ENCODE measurements around the gene SALL1.

Gene SALL1

GRCh38 chr16:51112323-51112722 lies 38.7 kb downstream of the SALL1 start:
- Histone ChIP-seq H3K79me2 (ENCODE audit: insufficient read depth, low read length) (no peaks in the 10 kb centered on the region), H4K20me1 (ENCODE audit: insufficient read depth, low read length, poor library complexity, severe bottlenecking) (no peaks in the 10 kb centered on the region), H3K9me2 (replicated peaks; ENCODE audit: low read depth, low read length) (no peaks in the 10 kb centered on the region), H3K4me1 (ENCODE audit: insufficient read depth, low read length, poor library complexity, severe bottlenecking) (no peaks in the 10 kb centered on the region), H2AFZ (ENCODE audit: low read length) (no peak overlapping the region), H3K9ac (ENCODE audit: low read depth, low read length, poor library complexity, severe bottlenecking) (no peak overlapping the region), H3K4me2 (ENCODE audit: low read depth, low read length, poor library complexity, severe bottlenecking) (no peak overlapping the region), H3K4me3 (ENCODE audit: low read length, poor library complexity, severe bottlenecking) (no peak overlapping the region), H3K9me3 (ENCODE audit: insufficient read depth, low read depth, low read length) (peaks cover 3% of the 10 kb centered on the region; the same call in 1 of the 2 replicates), H3K36me3 (ENCODE audit: insufficient read depth, low read length) (no peaks in the 10 kb centered on the region), H3K27me3 (ENCODE audit: insufficient read depth, low read length, poor library complexity, severe bottlenecking) (no peaks in the 10 kb centered on the region), H3F3A (ENCODE audit: low read depth) (no peaks in the 10 kb centered on the region)
- TF ChIP-seq CTCF (conservative IDR thresholded peaks at IDR 0.05; ENCODE audit: low read length) (no peak), EZH2phosphoT487 (IDR thresholded peaks at IDR 0.05; ENCODE audit: borderline replicate concordance) (no peak)

DNA sequence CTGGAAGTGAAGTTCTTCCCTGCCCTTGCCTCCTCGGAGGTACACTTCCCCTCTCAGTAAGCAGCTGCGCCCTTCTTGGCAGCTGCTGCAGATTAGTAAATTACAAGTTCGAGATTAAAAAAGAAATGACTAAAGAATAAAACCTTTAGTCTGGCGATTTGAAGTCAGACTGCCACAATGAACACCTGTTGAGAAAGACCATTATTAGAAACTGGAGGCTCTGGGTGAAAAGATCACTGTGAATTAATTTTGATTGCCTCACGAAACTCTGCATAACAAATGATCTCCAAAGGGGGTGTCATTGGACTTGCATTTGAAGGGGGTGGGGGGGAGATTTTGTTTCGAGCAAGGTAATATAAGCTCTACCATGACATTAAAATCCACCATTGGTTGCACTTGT lies 39.3 kb downstream of the SALL1 start:
- Histone ChIP-seq H3K79me2 (ENCODE audit: insufficient read depth, low read length) (no peaks in the 10 kb centered on the region), H3K4me2 (ENCODE audit: low read depth, low read length, poor library complexity, severe bottlenecking) (no peak overlapping the region), H2AFZ (ENCODE audit: low read length) (no peak overlapping the region), H3K27me3 (ENCODE audit: insufficient read depth, low read length, poor library complexity, severe bottlenecking) (no peaks in the 10 kb centered on the region), H3K4me3 (ENCODE audit: low read length, poor library complexity, severe bottlenecking) (no peak overlapping the region), H3K36me3 (ENCODE audit: insufficient read depth, low read length) (no peaks in the 10 kb centered on the region), H3K9ac (ENCODE audit: low read depth, low read length, poor library complexity, severe bottlenecking) (no peak overlapping the region), H3F3A (ENCODE audit: low read depth) (no peaks in the 10 kb centered on the region), H3K9me2 (replicated peaks; ENCODE audit: low read depth, low read length) (no peaks in the 10 kb centered on the region), H3K9me3 (ENCODE audit: insufficient read depth, low read depth, low read length) (peaks cover 3% of the 10 kb centered on the region; the same call in 1 of the 2 replicates), H3K4me1 (ENCODE audit: insufficient read depth, low read length, poor library complexity, severe bottlenecking) (no peaks in the 10 kb centered on the region), H4K20me1 (ENCODE audit: insufficient read depth, low read length, poor library complexity, severe bottlenecking) (no peaks in the 10 kb centered on the region)
- TF ChIP-seq CTCF (conservative IDR thresholded peaks at IDR 0.05; ENCODE audit: low read length), result no peak
- TF ChIP-seq EZH2phosphoT487 (IDR thresholded peaks at IDR 0.05; ENCODE audit: borderline replicate concordance), result no peak

DNA sequence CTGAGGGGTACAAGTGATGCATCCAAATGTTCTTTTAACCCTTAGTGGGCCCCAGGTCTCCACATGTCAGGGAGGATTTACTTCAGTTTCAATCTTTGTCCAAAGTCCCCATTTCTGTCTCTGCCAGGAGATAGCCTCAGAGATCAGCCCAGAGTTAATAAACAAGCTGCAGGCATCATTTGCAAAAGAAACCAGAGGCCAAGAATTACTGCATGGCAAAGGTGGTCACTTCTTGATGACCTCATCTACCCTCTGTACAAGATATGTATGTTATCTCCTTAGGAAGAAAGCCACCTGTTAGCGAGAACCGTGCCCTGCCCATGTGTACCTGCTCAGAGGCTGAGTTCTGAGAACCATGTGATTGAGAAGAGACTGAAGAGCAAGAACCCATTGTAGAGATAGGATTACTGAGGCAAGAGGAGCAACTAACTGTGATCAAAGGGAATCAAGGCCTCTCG lies 40.3 kb downstream of the SALL1 start:
- no peak overlapping the region for H3K4me3 ChIP-seq (ENCODE audit: low read length, poor library complexity, severe bottlenecking)
- no peaks in the 10 kb centered on the region for H4K20me1 ChIP-seq (ENCODE audit: insufficient read depth, low read length, poor library complexity, severe bottlenecking)
- no peak overlapping the region for H2AFZ ChIP-seq (ENCODE audit: low read length)
- H3K36me3 ChIP-seq (ENCODE audit: insufficient read depth, low read length), result no peaks in the 10 kb centered on the region
- no peak overlapping the region for H3K4me2 ChIP-seq (ENCODE audit: low read depth, low read length, poor library complexity, severe bottlenecking)
- H3K9me2 ChIP-seq (replicated peaks; ENCODE audit: low read depth, low read length), result no peaks in the 10 kb centered on the region
- H3K9me3 ChIP-seq (ENCODE audit: insufficient read depth, low read depth, low read length), result peaks cover 3% of the 10 kb centered on the region; the same call in 1 of the 2 replicates
- no peaks in the 10 kb centered on the region for H3F3A ChIP-seq (ENCODE audit: low read depth)
- no peaks in the 10 kb centered on the region for H3K27me3 ChIP-seq (ENCODE audit: insufficient read depth, low read length, poor library complexity, severe bottlenecking)
- TF ChIP-seq EZH2phosphoT487 (IDR thresholded peaks at IDR 0.05; ENCODE audit: borderline replicate concordance) (no peak), CTCF (conservative IDR thresholded peaks at IDR 0.05; ENCODE audit: low read length) (no peak)
- no peak overlapping the region for H3K9ac ChIP-seq (ENCODE audit: low read depth, low read length, poor library complexity, severe bottlenecking)
- no peaks in the 10 kb centered on the region for H3K79me2 ChIP-seq (ENCODE audit: insufficient read depth, low read length)
- H3K4me1 ChIP-seq (ENCODE audit: insufficient read depth, low read length, poor library complexity, severe bottlenecking), result no peaks in the 10 kb centered on the region

Data from Loucy (cell line).